ENCODE data around the gene ZNF296. TPM values are rescaled to one million over a fixed set of nuclear protein-coding genes. Genes with fewer than 3 reads are reported as not detected.

ZNF296 gene
- total RNA-seq, 2 donors from 2014 or later, result 2.1 to 8.5 TPM

DNA sequence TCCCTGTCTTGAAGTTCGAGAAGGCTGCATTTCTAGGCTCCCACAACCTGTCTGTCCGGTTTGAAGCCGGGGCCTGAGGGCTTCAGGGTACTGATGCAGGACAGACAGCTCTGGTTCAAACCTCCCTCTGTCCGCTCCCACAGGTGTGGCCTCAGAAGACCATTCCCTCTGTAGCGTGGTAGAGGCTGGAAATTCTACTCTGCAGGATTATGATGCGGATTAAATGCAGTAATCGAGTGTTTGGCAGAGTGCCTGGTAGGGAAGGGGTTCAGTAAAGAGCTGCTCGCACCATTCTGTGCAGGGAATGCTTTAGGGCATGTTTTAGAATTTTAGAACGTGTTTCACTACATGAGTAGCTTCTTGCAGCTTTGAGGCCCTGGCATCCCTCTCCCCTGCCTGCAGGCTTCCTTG is 47.2 kb upstream of the ZNF296 start:
- no peak overlapping the region for H3K4me3 Mint-ChIP-seq
- H3K27me3 Mint-ChIP-seq (ENCODE audit: insufficient read depth), result no peaks in the 10 kb centered on the region

DNA sequence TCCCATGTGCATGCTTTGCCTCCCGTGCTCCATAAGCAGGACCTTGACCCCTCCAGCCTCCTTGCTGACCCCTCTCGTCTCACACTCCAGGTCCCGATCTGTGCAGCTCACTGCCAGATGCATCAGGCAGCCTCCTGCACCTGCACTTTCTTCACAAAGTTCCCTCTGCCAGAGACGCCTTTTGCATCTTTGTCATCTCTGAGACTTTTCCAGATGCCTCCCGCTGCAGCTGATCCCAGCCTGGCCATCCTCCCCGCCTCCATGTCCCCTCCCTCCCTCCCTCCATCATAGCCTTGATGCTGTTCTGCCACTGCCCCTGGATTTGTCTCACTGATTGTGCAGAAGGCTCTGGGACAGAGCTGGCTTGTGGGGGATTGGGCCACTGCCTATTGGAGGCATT is 46.6 kb upstream of the ZNF296 start:
- Histone ChIP-seq H3K9me3 (ENCODE audit: control insufficient read depth, low read length) (no peaks in the 10 kb centered on the region), H3K27ac (ENCODE audit: low read depth, low read length) (no peak overlapping the region), H3K9ac (ENCODE audit: extremely low read depth, low read length, poor library complexity, severe bottlenecking) (no peak overlapping the region), H3K4me1 (ENCODE audit: control insufficient read depth, insufficient read depth, low read length) (no peaks in the 10 kb centered on the region), H3K36me3 (ENCODE audit: control insufficient read depth, insufficient read depth, low read length) (no peaks in the 10 kb centered on the region), H3K4me3 (ENCODE audit: low read length) (no peak overlapping the region), H3K27me3 (ENCODE audit: control insufficient read depth, insufficient read depth, low read length, poor library complexity, severe bottlenecking) (no peaks in the 10 kb centered on the region)
- no peak for DNase-seq
- Mint-ChIP-seq H3K27me3 (ENCODE audit: insufficient read depth) (no peaks in the 10 kb centered on the region), H3K27ac (no peak overlapping the region), H3K4me1 (peaks cover 5% of the 10 kb centered on the region), H3K9me3 (no peaks in the 10 kb centered on the region), H3K36me3 (ENCODE audit: low read depth) (peaks cover 5% of the 10 kb centered on the region), H3K4me3 (no peak overlapping the region)
- 90 to 97% methylated on average over 4 to 6 of the region's 6 CpGs for WGBS, 2 experiments (ENCODE audit: insufficient coverage in 1 of 2, insufficient read length in 1 of 2)
- TF ChIP-seq, protein P1, sequence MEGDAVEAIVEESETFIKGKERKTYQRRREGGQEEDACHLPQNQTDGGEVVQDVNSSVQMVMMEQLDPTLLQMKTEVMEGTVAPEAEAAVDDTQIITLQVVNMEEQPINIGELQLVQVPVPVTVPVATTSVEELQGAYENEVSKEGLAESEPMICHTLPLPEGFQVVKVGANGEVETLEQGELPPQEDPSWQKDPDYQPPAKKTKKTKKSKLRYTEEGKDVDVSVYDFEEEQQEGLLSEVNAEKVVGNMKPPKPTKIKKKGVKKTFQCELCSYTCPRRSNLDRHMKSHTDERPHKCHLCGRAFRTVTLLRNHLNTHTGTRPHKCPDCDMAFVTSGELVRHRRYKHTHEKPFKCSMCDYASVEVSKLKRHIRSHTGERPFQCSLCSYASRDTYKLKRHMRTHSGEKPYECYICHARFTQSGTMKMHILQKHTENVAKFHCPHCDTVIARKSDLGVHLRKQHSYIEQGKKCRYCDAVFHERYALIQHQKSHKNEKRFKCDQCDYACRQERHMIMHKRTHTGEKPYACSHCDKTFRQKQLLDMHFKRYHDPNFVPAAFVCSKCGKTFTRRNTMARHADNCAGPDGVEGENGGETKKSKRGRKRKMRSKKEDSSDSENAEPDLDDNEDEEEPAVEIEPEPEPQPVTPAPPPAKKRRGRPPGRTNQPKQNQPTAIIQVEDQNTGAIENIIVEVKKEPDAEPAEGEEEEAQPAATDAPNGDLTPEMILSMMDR (conservative IDR thresholded peaks at IDR 0.05), result no peak

More for the DNA sequence above, 47.2 kb upstream of the ZNF296 start:
- Histone ChIP-seq H3K9ac (ENCODE audit: extremely low read depth, low read length, poor library complexity, severe bottlenecking) (no peak overlapping the region), H3K36me3 (ENCODE audit: control insufficient read depth, insufficient read depth, low read length) (no peaks in the 10 kb centered on the region), H3K27ac (ENCODE audit: low read depth, low read length) (no peak overlapping the region), H3K4me3 (ENCODE audit: low read length) (no peak overlapping the region), H3K9me3 (ENCODE audit: control insufficient read depth, low read length) (no peaks in the 10 kb centered on the region), H3K4me1 (ENCODE audit: control insufficient read depth, insufficient read depth, low read length) (no peaks in the 10 kb centered on the region), H3K27me3 (ENCODE audit: control insufficient read depth, insufficient read depth, low read length, poor library complexity, severe bottlenecking) (no peaks in the 10 kb centered on the region)
- H3K4me1 Mint-ChIP-seq, result peaks cover 2% of the 10 kb centered on the region
- TF ChIP-seq, protein P1 (conservative IDR thresholded peaks at IDR 0.05), result no peak
- peaks cover 5% of the 10 kb centered on the region for H3K36me3 Mint-ChIP-seq (ENCODE audit: low read depth)
- no peak for DNase-seq
- H3K9me3 Mint-ChIP-seq, result no peaks in the 10 kb centered on the region
- H3K27ac Mint-ChIP-seq, result no peak overlapping the region
- WGBS, 2 experiments (ENCODE audit: insufficient coverage in 1 of 2, insufficient read length in 1 of 2), result 89 to 94% methylated on average over 7 to 9 of the region's 9 CpGs

DNA sequence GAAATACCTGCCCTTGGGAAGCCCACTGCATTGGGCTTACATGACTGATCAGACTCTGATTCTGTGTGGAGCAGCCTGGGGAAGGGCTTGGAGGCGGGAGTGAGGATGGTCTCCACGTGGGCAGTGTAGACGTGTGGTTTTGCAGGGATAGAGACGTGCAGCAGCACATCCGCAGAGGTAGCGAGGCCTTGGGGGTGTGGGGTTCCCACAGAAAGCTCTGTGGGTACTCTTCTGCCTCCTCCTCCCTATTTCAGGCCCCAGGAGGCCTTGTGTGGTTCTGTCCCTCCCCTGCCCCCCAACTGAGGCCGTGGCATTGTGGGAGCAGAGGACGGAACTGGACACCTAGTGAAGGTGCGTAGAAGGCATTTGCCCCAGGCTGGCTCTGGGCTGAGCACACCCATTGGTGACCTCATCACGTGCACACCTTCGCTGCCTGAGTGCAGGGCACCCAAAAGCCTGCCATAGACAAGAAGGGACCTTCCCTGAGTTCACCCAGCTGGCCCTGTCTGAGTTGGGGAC is 45.6 kb upstream of the ZNF296 start:
- no peaks in the 10 kb centered on the region for H3K9me3 Mint-ChIP-seq
- no peak overlapping the region for H3K27ac ChIP-seq (ENCODE audit: low read depth, low read length)
- H3K4me1 ChIP-seq (ENCODE audit: control insufficient read depth, insufficient read depth, low read length), result peaks cover 5% of the 10 kb centered on the region
- H3K27me3 Mint-ChIP-seq (ENCODE audit: insufficient read depth), result no peaks in the 10 kb centered on the region
- H3K4me1 Mint-ChIP-seq, result peaks cover 12% of the 10 kb centered on the region
- WGBS, 2 experiments (ENCODE audit: insufficient coverage in 1 of 2, insufficient read length in 1 of 2), result 96 to 97% methylated on average over 6 to 11 of the region's 11 CpGs
- H3K36me3 ChIP-seq (ENCODE audit: control insufficient read depth, insufficient read depth, low read length), result no peaks in the 10 kb centered on the region
- peaks cover 5% of the 10 kb centered on the region for H3K36me3 Mint-ChIP-seq (ENCODE audit: low read depth)
- TF ChIP-seq, protein P1 (conservative IDR thresholded peaks at IDR 0.05), result no peak
- no peak for DNase-seq
- H3K27ac Mint-ChIP-seq, result no peak overlapping the region
- no peaks in the 10 kb centered on the region for H3K9me3 ChIP-seq (ENCODE audit: control insufficient read depth, low read length)
- no peaks in the 10 kb centered on the region for H3K27me3 ChIP-seq (ENCODE audit: control insufficient read depth, insufficient read depth, low read length, poor library complexity, severe bottlenecking)
- H3K4me3 Mint-ChIP-seq, result no peak overlapping the region
- no peak overlapping the region for H3K9ac ChIP-seq (ENCODE audit: extremely low read depth, low read length, poor library complexity, severe bottlenecking)
- no peak overlapping the region for H3K4me3 ChIP-seq (ENCODE audit: low read length)
